ENCODE data around the gene SDR42E2. TPM values are rescaled to one million over a fixed set of nuclear protein-coding genes. Genes with fewer than 3 reads are reported as not detected.
A peak's percentile ranks its signal among the peaks of the same experiment; 100 is the strongest.

SDR42E2 gene
- total and polyA plus RNA-seq, 2 donors (not counting 1 experiment from before 2014, with no cell fraction given): under 0.01 TPM; not detected in 1

GRCh38 chr16:22192261-22193062 lies 30.2 kb downstream of the SDR42E2 start:
- DNase-seq (ENCODE audit: low read depth in 2 of 2): peak; percentile 95 to 99
- Histone ChIP-seq H3K9ac (ENCODE audit: insufficient read depth, low read length) (no peak overlapping the region), H3K36me3 (ENCODE audit: control insufficient read depth, insufficient read depth, low read length) (no peaks in the 10 kb centered on the region), H4K20me1 (ENCODE audit: control insufficient read depth, extremely low read depth, insufficient read depth, low read length) (no peaks in the 10 kb centered on the region), H3K9me3 (ENCODE audit: control insufficient read depth, insufficient read depth, low read depth, low read length) (no peaks in the 10 kb centered on the region), H3K27ac (ENCODE audit: insufficient read depth, low read length) (peak overlapping the region; percentile 91), H3K27me3 (ENCODE audit: control insufficient read depth, insufficient read depth, low read length) (no peaks in the 10 kb centered on the region), H3K4me2 (ENCODE audit: extremely low read depth, insufficient read depth, low read length) (peak overlapping the region; percentile 93), H2AFZ (ENCODE audit: low read length) (no peak overlapping the region), H3K4me3 (replicated peaks in 1 of 4; ENCODE audit: control extremely low read depth in 1 of 4, insufficient read depth in 1 of 4, low read depth in 3 of 4, low read length in 4 of 4) (peak overlapping the region; percentile 5 to 67 (median 30)), H3K4me1 (ENCODE audit: control insufficient read depth, extremely low read depth, insufficient read depth, low read length) (peaks cover 8% of the 10 kb centered on the region), H3K79me2 (ENCODE audit: control insufficient read depth, insufficient read depth, low read length) (no peaks in the 10 kb centered on the region)
- TF ChIP-seq CTCF (conservative IDR thresholded peaks at IDR 0.05 in 1 of 2, IDR thresholded peaks at IDR 0.05 in 1 of 2; ENCODE audit: low read depth in 1 of 2, low read length in 2 of 2): no peak
- no peak for TF ChIP-seq EZH2 (IDR thresholded peaks at IDR 0.05; ENCODE audit: low read length, missing control alignments)

GRCh38 chr16:22193063-22193411 lies 30.7 kb downstream of the SDR42E2 start:
- H3K27me3 ChIP-seq (ENCODE audit: control insufficient read depth, insufficient read depth, low read length): no peaks in the 10 kb centered on the region
- TF ChIP-seq CTCF (conservative IDR thresholded peaks at IDR 0.05 in 1 of 2, IDR thresholded peaks at IDR 0.05 in 1 of 2; ENCODE audit: low read depth in 1 of 2, low read length in 2 of 2): no peak
- H3K4me2 ChIP-seq (ENCODE audit: extremely low read depth, insufficient read depth, low read length): peak overlapping the region; percentile 41
- peak overlapping the region; percentile 91 for H3K27ac ChIP-seq (ENCODE audit: insufficient read depth, low read length)
- no peaks in the 10 kb centered on the region for H3K79me2 ChIP-seq (ENCODE audit: control insufficient read depth, insufficient read depth, low read length)
- no peaks in the 10 kb centered on the region for H4K20me1 ChIP-seq (ENCODE audit: control insufficient read depth, extremely low read depth, insufficient read depth, low read length)
- no peaks in the 10 kb centered on the region for H3K36me3 ChIP-seq (ENCODE audit: control insufficient read depth, insufficient read depth, low read length)
- peak overlapping the region in 2 of 4 experiments; percentile 42 to 53 for H3K4me3 ChIP-seq (replicated peaks in 1 of 4; ENCODE audit: control extremely low read depth in 1 of 4, insufficient read depth in 1 of 4, low read depth in 3 of 4, low read length in 4 of 4)
- DNase-seq (ENCODE audit: low read depth in 2 of 2): no peak
- no peak overlapping the region for H3K9ac ChIP-seq (ENCODE audit: insufficient read depth, low read length)
- H3K4me1 ChIP-seq (ENCODE audit: control insufficient read depth, extremely low read depth, insufficient read depth, low read length): peaks cover 8% of the 10 kb centered on the region
- no peak overlapping the region for H2AFZ ChIP-seq (ENCODE audit: low read length)
- H3K9me3 ChIP-seq (ENCODE audit: control insufficient read depth, insufficient read depth, low read depth, low read length): no peaks in the 10 kb centered on the region

GRCh38 chr16:22194707-22195444 lies 32.6 kb downstream of the SDR42E2 start:
- H4K20me1 ChIP-seq (ENCODE audit: control insufficient read depth, extremely low read depth, insufficient read depth, low read length): no peaks in the 10 kb centered on the region
- H3K79me2 ChIP-seq (ENCODE audit: control insufficient read depth, insufficient read depth, low read length): no peaks in the 10 kb centered on the region
- no peak overlapping the region for H3K9ac ChIP-seq (ENCODE audit: insufficient read depth, low read length)
- H3K9me3 ChIP-seq (ENCODE audit: control insufficient read depth, insufficient read depth, low read depth, low read length): no peaks in the 10 kb centered on the region
- H3K36me3 ChIP-seq (ENCODE audit: control insufficient read depth, insufficient read depth, low read length): no peaks in the 10 kb centered on the region
- TF ChIP-seq CTCF (conservative IDR thresholded peaks at IDR 0.05 in 1 of 2, IDR thresholded peaks at IDR 0.05 in 1 of 2; ENCODE audit: low read depth in 1 of 2, low read length in 2 of 2) (no peak), EZH2 (IDR thresholded peaks at IDR 0.05; ENCODE audit: low read length, missing control alignments) (no peak)
- no peaks in the 10 kb centered on the region for H3K27me3 ChIP-seq (ENCODE audit: control insufficient read depth, insufficient read depth, low read length)
- no peak overlapping the region for H3K4me3 ChIP-seq (replicated peaks in 1 of 4; ENCODE audit: control extremely low read depth in 1 of 4, insufficient read depth in 1 of 4, low read depth in 3 of 4, low read length in 4 of 4)
- no peak overlapping the region for H2AFZ ChIP-seq (ENCODE audit: low read length)
- no peak overlapping the region for H3K27ac ChIP-seq (ENCODE audit: insufficient read depth, low read length)
- no peak for DNase-seq (ENCODE audit: low read depth in 2 of 2)
- no peak overlapping the region for H3K4me2 ChIP-seq (ENCODE audit: extremely low read depth, insufficient read depth, low read length)
- H3K4me1 ChIP-seq (ENCODE audit: control insufficient read depth, extremely low read depth, insufficient read depth, low read length): peaks cover 12% of the 10 kb centered on the region

All from fibroblast of lung (primary cell).